CD4-positive, alpha-beta T cell treated with Interleukin-10 for 1 hour (primary cell): ENCODE measurements around the gene GRPEL2.

Experiments used
- DNase-seq: peaks from one replicate; pipeline ENCODE4 v3.0.0-alpha.2; 2020

Gene GRPEL2

DNA sequence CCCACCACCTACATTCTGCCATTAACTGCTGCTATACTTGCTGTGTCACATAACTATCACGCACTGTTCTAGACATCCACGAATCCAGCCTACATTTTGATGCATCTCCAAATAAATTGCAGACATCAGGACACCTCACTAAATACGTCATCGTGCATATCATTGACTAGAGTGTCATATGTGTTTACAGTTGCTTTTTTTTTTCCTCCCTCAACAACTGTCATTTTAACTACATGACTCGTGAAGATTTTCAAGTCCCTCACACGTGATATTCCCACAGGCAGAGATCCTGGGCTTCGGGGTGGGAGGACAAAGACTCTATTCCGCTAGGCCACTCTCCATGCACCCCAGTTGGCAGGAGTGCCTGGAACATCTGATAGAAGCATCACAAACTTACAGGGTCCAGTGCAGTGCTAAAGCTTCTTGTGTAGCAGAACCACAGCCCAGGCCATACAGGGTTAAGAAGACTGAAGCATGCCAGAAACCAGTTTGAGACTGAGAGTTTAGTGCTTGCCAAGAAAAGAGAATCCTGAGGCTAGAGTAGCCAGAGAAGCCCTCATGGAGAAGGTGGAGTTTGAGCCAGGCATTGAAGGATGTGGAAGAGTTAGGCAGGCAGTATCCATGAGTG lies 13.7 kb downstream of the GRPEL2 start:
- DNase-seq = no peak

GRCh38 chr5:149360272-149360671 lies 15.0 kb downstream of the GRPEL2 start:
- no peak for DNase-seq

DNA sequence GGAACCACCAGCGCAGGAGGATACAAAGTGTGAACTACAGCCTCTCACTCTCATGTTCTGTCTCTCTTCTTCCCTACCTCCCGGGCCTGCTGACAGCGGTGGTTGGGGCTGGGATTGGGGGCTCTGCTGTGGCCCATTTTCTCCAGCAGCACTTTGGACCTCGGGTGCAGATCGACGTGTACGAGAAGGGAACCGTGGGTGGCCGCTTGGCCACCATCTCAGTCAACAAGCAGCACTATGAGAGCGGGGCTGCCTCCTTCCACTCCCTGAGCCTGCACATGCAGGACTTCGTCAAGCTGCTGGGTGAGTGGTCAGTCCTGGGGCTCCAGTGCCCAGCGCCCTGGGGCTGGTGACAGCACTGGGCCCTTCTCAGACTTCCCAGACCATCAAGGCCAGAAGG lies 17.2 kb downstream of the GRPEL2 start:
- DNase-seq = no peak

- DNase-seq = no peak
Observed at GRCh38 chr5:149363358-149363757, 18.1 kb downstream of the GRPEL2 start.

GRCh38 chr5:149363936-149364335 lies 18.6 kb downstream of the GRPEL2 start:
- DNase-seq = no peak

DNA sequence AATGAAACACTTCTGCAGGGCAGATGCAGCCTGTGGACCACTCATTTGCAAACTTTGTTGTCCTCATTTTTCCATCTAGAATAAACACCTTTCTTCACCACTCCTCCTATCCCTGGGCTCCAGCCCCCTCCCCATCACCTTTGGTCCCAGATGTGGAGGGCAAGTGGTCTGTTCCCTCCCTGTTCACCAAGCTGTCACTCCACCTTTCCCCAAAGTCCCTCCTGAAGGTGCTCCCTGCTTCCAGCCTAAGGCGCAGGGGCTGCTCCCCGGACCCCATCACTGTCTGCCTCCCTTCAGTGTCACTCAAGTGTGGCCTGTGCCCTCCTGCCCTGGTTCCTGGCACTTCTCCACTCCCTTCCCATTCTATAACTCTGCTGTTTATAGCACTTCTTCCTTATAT lies 19.4 kb downstream of the GRPEL2 start:
- DNase-seq = no peak

GRCh38 chr5:149365418-149365817 lies 20.1 kb downstream of the GRPEL2 start:
- no peak for DNase-seq

- DNase-seq = no peak
Observed at GRCh38 chr5:149366169-149366729, 20.9 kb downstream of the GRPEL2 start.

GRCh38 chr5:149367249-149367971 lies 22.1 kb downstream of the GRPEL2 start:
- peak; percentile 65 for DNase-seq

DNA sequence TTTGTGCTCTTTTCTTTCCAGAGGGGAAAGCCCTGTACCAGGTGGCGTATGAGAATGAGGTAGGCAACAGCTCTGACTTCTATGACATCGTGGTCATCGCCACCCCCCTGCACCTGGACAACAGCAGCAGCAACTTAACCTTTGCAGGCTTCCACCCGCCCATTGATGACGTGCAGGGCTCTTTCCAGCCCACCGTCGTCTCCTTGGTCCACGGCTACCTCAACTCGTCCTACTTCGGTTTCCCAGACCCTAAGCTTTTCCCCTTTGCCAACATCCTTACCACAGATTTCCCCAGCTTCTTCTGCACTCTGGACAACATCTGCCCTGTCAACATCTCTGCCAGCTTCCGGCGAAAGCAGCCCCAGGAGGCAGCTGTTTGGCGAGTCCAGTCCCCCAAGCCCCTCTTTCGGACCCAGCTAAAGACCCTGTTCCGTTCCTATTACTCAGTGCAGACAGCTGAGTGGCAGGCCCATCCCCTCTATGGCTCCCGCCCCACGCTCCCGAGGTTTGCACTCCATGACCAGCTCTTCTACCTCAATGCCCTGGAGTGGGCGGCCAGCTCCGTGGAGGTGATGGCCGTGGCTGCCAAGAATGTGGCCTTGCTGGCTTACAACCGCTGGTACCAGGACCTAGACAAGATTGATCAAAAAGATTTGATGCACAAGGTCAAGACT lies 22.8 kb downstream of the GRPEL2 start:
- DNase-seq = no peak

DNA sequence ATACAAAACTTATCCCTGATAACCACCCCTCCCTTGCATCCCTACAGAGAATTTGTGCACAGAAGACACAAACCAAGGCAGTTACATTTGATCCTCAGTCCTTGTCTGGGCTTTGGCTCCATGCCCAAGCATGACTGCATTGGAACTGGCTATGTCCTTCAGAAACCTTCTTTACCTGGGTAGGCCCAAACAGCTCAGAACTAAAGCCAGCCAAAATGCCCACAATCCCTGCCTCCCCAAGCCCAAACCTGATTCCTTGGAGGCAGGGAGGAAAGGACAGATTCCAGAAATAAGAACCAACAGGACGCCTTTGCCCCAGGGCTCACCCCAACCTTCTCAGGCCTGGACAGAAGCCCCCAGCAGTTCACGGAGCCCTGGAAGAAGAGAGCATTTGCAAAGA lies 25.6 kb downstream of the GRPEL2 start:
- DNase-seq = no peak

GRCh38 chr5:149371296-149371962 lies 26.1 kb downstream of the GRPEL2 start:
- peak; percentile 76 for DNase-seq

GRCh38 chr5:149372076-149372795 lies 26.9 kb downstream of the GRPEL2 start:
- DNase-seq = no peak

DNA sequence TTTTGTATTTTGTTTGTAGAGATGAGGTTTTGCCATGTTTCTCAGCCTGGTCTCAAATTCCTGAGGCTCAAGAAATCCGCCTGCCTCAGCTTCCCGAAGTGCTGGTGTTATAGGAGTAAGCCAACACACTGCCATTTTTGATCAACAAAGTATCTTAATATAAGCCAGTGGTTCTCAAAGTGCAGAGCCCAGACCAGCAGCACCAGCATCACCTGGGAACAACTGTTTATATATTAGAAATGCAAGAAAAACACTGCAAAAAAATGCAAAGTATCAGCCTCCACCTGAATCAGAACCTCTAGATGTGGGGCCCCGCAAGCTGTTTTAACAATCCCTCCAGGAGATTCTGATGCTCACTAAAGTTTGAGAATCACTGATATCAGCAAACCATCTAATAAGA lies 27.6 kb downstream of the GRPEL2 start:
- no peak for DNase-seq

DNA sequence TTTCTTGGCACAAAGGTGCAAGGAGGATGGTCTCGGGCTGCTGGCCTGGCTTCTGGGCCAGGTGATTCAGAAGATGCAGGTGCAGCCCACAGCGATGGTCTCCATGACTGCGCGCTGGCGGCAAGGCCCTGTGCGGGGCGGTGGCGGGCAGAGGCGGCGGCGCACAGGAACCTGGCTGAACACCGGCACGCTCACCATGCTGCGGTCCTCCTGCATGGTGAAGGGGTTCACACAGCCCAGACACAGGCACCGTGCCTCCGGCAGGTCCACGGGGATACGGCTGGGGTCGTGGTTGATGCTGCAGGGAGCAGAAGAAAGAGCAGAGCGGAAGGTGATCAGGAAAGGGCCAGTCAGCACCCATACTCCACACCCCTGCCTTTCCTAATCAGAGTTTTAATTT lies 29.0 kb downstream of the GRPEL2 start:
- no peak for DNase-seq

- no peak for DNase-seq
Observed at GRCh38 chr5:149374801-149375200, 29.5 kb downstream of the GRPEL2 start.

DNA sequence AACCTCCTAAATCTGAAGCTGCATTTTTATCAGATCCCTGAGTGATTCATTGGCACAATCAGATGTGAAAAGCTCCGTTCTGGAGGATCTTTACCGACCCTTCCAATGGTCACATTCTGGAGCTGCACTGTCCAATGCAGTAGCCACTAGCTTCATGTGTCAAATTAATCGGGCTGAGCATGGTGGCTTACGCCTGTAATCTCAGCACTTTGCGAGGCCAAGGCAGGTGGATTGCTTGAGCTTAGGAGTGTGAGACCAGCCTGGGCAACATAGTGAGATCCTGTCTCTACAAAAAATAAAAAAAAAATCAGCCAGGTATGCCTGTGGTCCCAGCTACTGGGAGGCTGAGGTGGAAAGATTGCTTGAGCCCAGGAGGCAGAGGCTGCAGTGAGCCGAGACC lies 30.1 kb downstream of the GRPEL2 start:
- no peak for DNase-seq

DNA sequence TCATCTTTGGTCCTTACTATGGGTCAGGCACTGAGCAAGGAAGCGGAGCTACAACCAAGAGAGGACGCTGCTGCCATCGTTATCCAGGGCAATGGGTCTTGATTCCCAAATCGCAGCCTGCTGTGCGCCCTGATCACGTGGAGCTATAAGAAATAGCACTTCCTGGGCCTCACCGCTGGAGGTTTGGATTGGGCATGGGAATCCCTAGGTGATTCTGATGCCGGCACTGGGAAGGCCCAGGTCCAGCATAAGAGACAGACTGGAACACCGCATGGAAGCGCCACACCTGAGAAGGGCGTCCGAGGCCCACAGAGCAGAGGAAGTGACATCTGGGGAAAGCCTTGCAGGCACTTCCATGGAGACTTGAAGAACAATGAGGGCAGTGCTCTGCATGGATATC lies 30.8 kb downstream of the GRPEL2 start:
- DNase-seq = no peak

GRCh38 chr5:149376711-149377447 lies 31.6 kb downstream of the GRPEL2 start:
- no peak for DNase-seq

DNA sequence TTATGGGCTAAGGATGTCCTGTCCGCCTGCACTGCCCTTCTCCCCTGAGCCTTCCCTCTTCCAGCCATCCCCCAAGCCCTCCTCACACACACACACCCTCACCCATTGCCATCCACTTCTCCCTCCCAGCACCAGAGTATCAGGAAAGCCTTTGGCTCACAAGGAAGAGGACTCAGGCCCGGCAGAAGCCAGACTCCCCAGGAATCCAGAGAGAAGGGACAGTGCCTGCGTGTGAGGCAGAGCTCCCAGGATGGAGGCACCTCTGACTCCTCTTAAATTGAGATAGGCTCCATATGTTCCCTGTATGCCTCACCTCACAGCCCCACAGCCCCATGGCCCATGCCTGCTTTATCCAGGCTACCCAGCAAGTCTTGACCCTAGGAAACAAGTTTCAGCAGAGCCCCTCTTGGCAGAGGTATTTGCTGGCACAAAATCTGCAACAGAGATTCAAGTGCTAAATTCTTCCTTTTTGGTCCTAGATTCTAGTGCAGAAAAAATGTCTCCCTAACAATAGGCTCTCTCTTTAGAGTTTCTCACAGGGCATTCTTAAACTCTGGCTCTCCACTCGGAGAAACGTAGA lies 33.0 kb downstream of the GRPEL2 start:
- DNase-seq = no peak

DNA sequence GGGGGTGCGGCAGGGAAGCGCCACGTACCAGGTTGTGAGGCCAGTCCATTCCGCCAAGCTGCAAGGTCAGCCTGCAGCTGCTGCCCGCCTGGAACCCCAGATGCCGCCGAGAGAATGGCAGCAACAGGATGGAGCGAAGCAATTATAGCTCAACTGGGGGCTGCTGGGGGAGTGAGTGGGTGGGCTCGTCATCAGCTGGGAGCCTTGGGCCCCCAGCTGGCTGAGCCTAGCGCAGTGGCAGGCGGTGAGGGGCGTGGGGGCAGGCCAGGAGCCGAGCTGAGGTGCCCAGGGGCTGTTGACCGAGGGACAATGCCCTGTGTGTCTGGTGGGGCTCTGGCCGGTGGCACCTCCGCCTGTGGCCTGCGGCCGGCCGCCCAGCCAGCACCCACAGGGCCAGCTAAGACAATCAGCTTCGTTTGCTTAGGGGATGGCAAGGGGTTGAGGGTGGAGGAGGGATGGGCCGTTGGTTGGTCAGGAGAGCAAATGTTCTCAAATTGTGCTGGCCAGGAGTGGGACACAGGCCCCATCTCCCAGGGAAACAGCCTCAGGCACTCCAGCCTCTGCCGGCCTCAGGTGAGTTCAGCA lies 34.0 kb downstream of the GRPEL2 start, which contains the start of gene IL17B:
Gene IL17B, minus strand, starts transcription at position 116 of the 585 bp plus-strand sequence. Its CDS starts 67 bp downstream, at position 49.
- no peak for DNase-seq
